Mesendoderm (in vitro differentiated cells): ENCODE measurements around the gene DPPA4.

ENCODE experiments used
- DNase-seq: peaks from one replicate; pipeline ENCODE4 v3.0.0; 2013
- H2AK5ac ChIP-seq: 2 replicates; pipeline ENCODE4 v1.6.1; 2013; ENCODE audit warnings: low read length, inconsistent platforms
- H2BK120ac ChIP-seq: 2 replicates; pipeline ENCODE4 v1.6.1; 2013; ENCODE audit warnings: low read depth, mild to moderate bottlenecking, low read length, moderate library complexity, mixed read lengths
- H2BK15ac ChIP-seq: replicated peaks from 2 replicates; pipeline ENCODE4 v1.6.1; 2013; ENCODE audit warnings: low read depth, mild to moderate bottlenecking, moderate library complexity
- H2BK5ac ChIP-seq: 2 replicates; pipeline ENCODE4 v1.6.1; 2013; ENCODE audit warnings: low read length, inconsistent platforms
- H3K18ac ChIP-seq: 2 replicates; pipeline ENCODE4 v1.6.1; 2013; ENCODE audit warnings: mild to moderate bottlenecking, low read length, mixed read lengths
- H3K23ac ChIP-seq: one replicate; pipeline ENCODE4 v1.6.1; 2013; ENCODE audit warnings: low read length
- H3K27ac ChIP-seq: 2 replicates; pipeline ENCODE4 v1.5.1; 2013; ENCODE audit warnings: low read depth, mild to moderate bottlenecking, inconsistent platforms, low read length, moderate library complexity
- H3K27me3 ChIP-seq: 2 replicates; pipeline ENCODE4 v1.6.1; 2013; ENCODE audit warnings: low read length, control low read depth, mild to moderate bottlenecking, inconsistent platforms; ENCODE audit not compliant: insufficient read depth, poor library complexity
- H3K36me3 ChIP-seq: 2 replicates; pipeline ENCODE4 v1.6.1; 2013; ENCODE audit warnings: low read length, inconsistent platforms; ENCODE audit not compliant: control insufficient read depth, insufficient read depth
- H3K4ac ChIP-seq: one replicate; pipeline ENCODE4 v1.6.1; 2013; ENCODE audit warnings: low read depth, mild to moderate bottlenecking, low read length, moderate library complexity
- H3K4me1 ChIP-seq: 2 replicates; pipeline ENCODE4 v1.6.1; 2013; ENCODE audit warnings: low read depth, low read length, inconsistent platforms; ENCODE audit not compliant: control insufficient read depth
- H3K4me2 ChIP-seq: 2 replicates; pipeline ENCODE4 v1.6.1; 2013; ENCODE audit warnings: low read length
- H3K4me3 ChIP-seq: 2 replicates; pipeline ENCODE4 v1.5.1; 2013; ENCODE audit warnings: mild to moderate bottlenecking, low read length
- H3K56ac ChIP-seq: one replicate; pipeline ENCODE4 v1.6.1; 2013; ENCODE audit warnings: low read length
- H3K79me1 ChIP-seq: 2 replicates; pipeline ENCODE4 v1.6.1; 2013; ENCODE audit warnings: low read length, inconsistent platforms
- H3K79me2 ChIP-seq: 2 replicates; pipeline ENCODE4 v1.6.1; 2013; ENCODE audit warnings: mild to moderate bottlenecking, low read length; ENCODE audit not compliant: control insufficient read depth, insufficient read depth
- H3K9ac ChIP-seq: 2 replicates; pipeline ENCODE4 v1.6.1; 2013; ENCODE audit warnings: low read length, inconsistent platforms
- H4K5ac ChIP-seq: one replicate; pipeline ENCODE4 v1.6.1; 2013; ENCODE audit warnings: low read length
- H4K8ac ChIP-seq: one replicate; pipeline ENCODE4 v1.6.1; 2013; ENCODE audit warnings: low read depth, mild to moderate bottlenecking, control low read depth, low read length, moderate library complexity
- WGBS: extraction: QIAGEN DNeasy Blood & Tissue Kit; methylation state at CpG from one replicate; pipeline ENCODE4 v1.1.7; 2013; ENCODE audit warnings: low lambda C conversion rate, missing lambda C conversion rate; ENCODE audit not compliant: insufficient coverage; ENCODE audit errors: extremely low coverage; 5-methylcytosine and 5-hydroxymethylcytosine counted together

Gene DPPA4

GRCh38 chr3:109325657-109326056, 11.7 kb downstream of the DPPA4 start:
- Histone ChIP-seq H3K23ac (no peak overlapping the region), H4K5ac (no peak overlapping the region), H2AK5ac (no peak overlapping the region), H3K4me1 (no peaks in the 10 kb centered on the region), H3K27ac (no peak overlapping the region), H3K79me1 (peaks cover 2% of the 10 kb centered on the region), H3K36me3 (peaks cover 15% of the 10 kb centered on the region), H3K4me3 (no peak overlapping the region), H3K18ac (no peak overlapping the region), H3K27me3 (no peaks in the 10 kb centered on the region), H3K56ac (no peak overlapping the region), H3K4ac (no peak overlapping the region), H3K9ac (no peak overlapping the region), H2BK5ac (no peak overlapping the region), H4K8ac (no peak overlapping the region), H3K79me2 (peaks cover 5% of the 10 kb centered on the region), H2BK120ac (no peak overlapping the region), H2BK15ac (no peak overlapping the region), H3K4me2 (no peak overlapping the region)
- no peak for DNase-seq
- no CpG with 5 or more reads among the region's 3 CpGs for WGBS

DNA sequence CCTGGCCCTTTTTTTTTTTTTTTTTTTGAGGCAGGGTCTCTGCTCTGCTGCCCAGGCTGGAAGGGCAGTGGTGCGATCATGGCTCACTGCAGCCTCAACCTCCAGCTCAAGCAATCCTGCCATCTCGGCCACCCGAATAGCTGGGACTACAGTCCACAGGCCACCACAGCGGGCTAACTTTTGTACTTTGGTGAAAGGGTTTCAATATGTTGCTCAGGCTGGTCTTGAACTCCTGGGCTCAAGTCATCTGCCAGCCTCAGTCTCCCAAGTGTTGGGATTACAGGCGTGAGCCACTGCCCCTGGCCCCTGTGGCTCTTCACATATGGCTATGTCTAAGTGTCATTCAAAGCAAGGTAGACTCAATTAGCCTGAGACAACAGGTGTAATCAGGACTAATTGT, 12.2 kb downstream of the DPPA4 start:
- Histone ChIP-seq H3K79me1 (peaks cover 2% of the 10 kb centered on the region), H2AK5ac (no peak overlapping the region), H3K27ac (no peak overlapping the region), H2BK120ac (no peak overlapping the region), H4K5ac (no peak overlapping the region), H3K9ac (no peak overlapping the region), H3K4me2 (no peak overlapping the region), H3K18ac (no peak overlapping the region), H3K79me2 (peaks cover 4% of the 10 kb centered on the region), H2BK5ac (no peak overlapping the region), H3K4ac (no peak overlapping the region), H3K56ac (no peak overlapping the region), H3K4me3 (no peak overlapping the region), H3K36me3 (peaks cover 14% of the 10 kb centered on the region), H2BK15ac (no peak overlapping the region), H3K23ac (no peak overlapping the region), H3K27me3 (no peaks in the 10 kb centered on the region), H3K4me1 (no peaks in the 10 kb centered on the region), H4K8ac (no peak overlapping the region)
- no peak for DNase-seq
- WGBS = no CpG with 5 or more reads among the region's 5 CpGs

DNA sequence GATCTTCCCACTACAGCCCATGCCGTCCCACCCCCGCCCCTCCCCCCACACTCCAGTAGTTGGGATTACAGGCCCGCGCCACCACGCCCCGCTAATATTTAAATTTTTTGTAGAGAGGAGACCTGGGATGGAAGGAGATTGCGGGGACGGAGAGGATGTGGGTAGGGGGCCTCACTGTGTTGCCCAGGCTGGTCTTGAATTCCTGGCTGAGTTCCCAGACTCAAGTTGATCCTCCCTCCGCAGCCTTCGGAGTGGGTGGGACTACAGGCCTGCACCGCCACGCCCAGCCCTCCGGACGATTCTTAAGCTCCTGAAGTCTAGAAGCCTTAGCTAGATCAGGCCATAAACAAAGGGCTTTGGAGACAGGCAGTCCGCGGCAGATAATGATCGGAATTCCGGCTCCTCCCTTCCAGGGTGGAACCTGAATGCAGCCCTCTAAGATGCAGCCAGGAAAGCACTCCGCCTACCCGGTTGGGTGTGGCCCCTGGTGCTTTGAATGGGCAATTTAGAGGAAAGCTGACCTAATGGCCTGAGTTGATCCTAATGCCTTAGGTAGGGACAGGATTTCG, 21.1 kb downstream of the DPPA4 start, which contains the start of gene DPPA2:
Gene DPPA2, minus strand, starts transcription at position 356 of the 569 bp plus-strand sequence. CDS start 1,975 bp downstream, outside the sequence.
- no peak within 1 kb of the TSS for H3K4ac ChIP-seq
- H3K27me3 ChIP-seq = no peaks in the 10 kb centered on the region
- H3K4me2 ChIP-seq = no peak within 1 kb of the TSS
- no peak within 1 kb of the TSS for H2BK5ac ChIP-seq
- H3K79me2 ChIP-seq = no peaks in the 10 kb centered on the region
- no peak within 1 kb of the TSS for H4K5ac ChIP-seq
- peaks cover 4% of the 10 kb centered on the region for H3K4me1 ChIP-seq
- H3K9ac ChIP-seq = no peak within 1 kb of the TSS
- H3K18ac ChIP-seq = no peak within 1 kb of the TSS
- peak within 1 kb of the TSS; percentile 36 for H2BK15ac ChIP-seq
- no CpG with 5 or more reads among the region's 21 CpGs for WGBS
- H3K4me3 ChIP-seq = no peak within 1 kb of the TSS
- no peak within 1 kb of the TSS for H2BK120ac ChIP-seq
- no peak within 1 kb of the TSS for H4K8ac ChIP-seq
- no peak within 1 kb of the TSS for H3K23ac ChIP-seq
- H3K36me3 ChIP-seq = no peaks in the 10 kb centered on the region
- peak; percentile 88 for DNase-seq
- no peaks in the 10 kb centered on the region for H3K79me1 ChIP-seq
- H3K27ac ChIP-seq = no peak within 1 kb of the TSS
- no peak within 1 kb of the TSS for H2AK5ac ChIP-seq
- H3K56ac ChIP-seq = no peak within 1 kb of the TSS

GRCh38 chr3:109313061-109313460, 24.3 kb downstream of the DPPA4 start:
- Histone ChIP-seq H3K9ac (no peak overlapping the region), H3K4me3 (no peak overlapping the region), H4K8ac (no peak overlapping the region), H3K36me3 (no peaks in the 10 kb centered on the region), H4K5ac (no peak overlapping the region), H3K56ac (peak overlapping the region; percentile 1), H3K4me1 (peaks cover 4% of the 10 kb centered on the region), H3K4me2 (no peak overlapping the region), H3K23ac (no peak overlapping the region), H3K27ac (no peak overlapping the region), H3K18ac (no peak overlapping the region), H3K27me3 (no peaks in the 10 kb centered on the region), H2BK5ac (no peak overlapping the region), H3K79me1 (no peaks in the 10 kb centered on the region), H3K79me2 (no peaks in the 10 kb centered on the region), H2BK15ac (no peak overlapping the region), H2BK120ac (no peak overlapping the region), H2AK5ac (no peak overlapping the region), H3K4ac (no peak overlapping the region)
- no peak for DNase-seq
- no CpG with 5 or more reads among the region's 1 CpG for WGBS

GRCh38 chr3:109297496-109297895, 39.9 kb downstream of the DPPA4 start:
- no peak overlapping the region for H3K56ac ChIP-seq
- WGBS = no CpG with 5 or more reads among the region's 2 CpGs
- H3K4me2 ChIP-seq = no peak overlapping the region
- no peak overlapping the region for H3K18ac ChIP-seq
- no peak overlapping the region for H2BK15ac ChIP-seq
- H3K27ac ChIP-seq = no peak overlapping the region
- no peaks in the 10 kb centered on the region for H3K36me3 ChIP-seq
- no peak for DNase-seq
- no peaks in the 10 kb centered on the region for H3K4me1 ChIP-seq
- no peak overlapping the region for H4K8ac ChIP-seq
- H3K27me3 ChIP-seq = no peaks in the 10 kb centered on the region
- H2BK5ac ChIP-seq = no peak overlapping the region
- no peak overlapping the region for H3K4me3 ChIP-seq
- H3K79me1 ChIP-seq = no peaks in the 10 kb centered on the region
- no peak overlapping the region for H3K9ac ChIP-seq
- H3K79me2 ChIP-seq = no peaks in the 10 kb centered on the region
- no peak overlapping the region for H2BK120ac ChIP-seq
- H3K23ac ChIP-seq = no peak overlapping the region
- H4K5ac ChIP-seq = no peak overlapping the region
- no peak overlapping the region for H3K4ac ChIP-seq
- no peak overlapping the region for H2AK5ac ChIP-seq

DNA sequence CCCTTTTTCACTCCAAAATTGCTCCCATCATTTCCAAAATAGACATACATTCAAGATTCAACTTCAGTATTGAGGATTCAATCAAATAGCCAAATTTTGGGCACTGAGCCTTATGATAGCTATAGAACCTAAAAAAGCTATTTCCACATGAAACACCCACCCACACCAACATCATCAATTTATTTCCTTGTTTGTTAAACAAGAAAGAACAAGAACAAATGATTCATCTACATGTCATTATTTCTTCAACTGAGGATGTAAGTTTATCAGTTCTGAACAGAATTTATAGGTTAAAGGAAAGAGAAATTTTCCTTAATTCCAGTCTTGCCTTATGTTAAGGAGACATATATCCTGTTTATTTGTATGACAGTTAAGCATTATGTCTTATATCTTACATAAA, 53.3 kb downstream of the DPPA4 start:
- Histone ChIP-seq H3K18ac (no peak overlapping the region), H4K8ac (no peak overlapping the region), H3K56ac (no peak overlapping the region), H3K79me2 (no peaks in the 10 kb centered on the region), H3K23ac (no peak overlapping the region), H3K4me3 (no peak overlapping the region), H3K4me1 (no peaks in the 10 kb centered on the region), H2AK5ac (no peak overlapping the region), H4K5ac (no peak overlapping the region), H3K4ac (no peak overlapping the region), H2BK120ac (no peak overlapping the region), H3K79me1 (no peaks in the 10 kb centered on the region), H3K27ac (no peak overlapping the region), H3K36me3 (no peaks in the 10 kb centered on the region), H3K27me3 (no peaks in the 10 kb centered on the region), H2BK5ac (no peak overlapping the region), H3K4me2 (no peak overlapping the region), H3K9ac (no peak overlapping the region), H2BK15ac (no peak overlapping the region)
- no peak for DNase-seq
